Measurements from ENCODE around the gene SHC4. TPM values are rescaled to one million over a fixed set of nuclear protein-coding genes. Genes with fewer than 3 reads are reported as not detected.
A peak's percentile ranks its signal among the peaks of the same experiment; 100 is the strongest.

SHC4 gene
- total and polyA plus RNA-seq, 9 of the 15 experiments (the other 6 are each of a cell fraction or from before 2014, with no cell fraction given), result 0.43 to 1.2 (median 0.67) TPM

DNA sequence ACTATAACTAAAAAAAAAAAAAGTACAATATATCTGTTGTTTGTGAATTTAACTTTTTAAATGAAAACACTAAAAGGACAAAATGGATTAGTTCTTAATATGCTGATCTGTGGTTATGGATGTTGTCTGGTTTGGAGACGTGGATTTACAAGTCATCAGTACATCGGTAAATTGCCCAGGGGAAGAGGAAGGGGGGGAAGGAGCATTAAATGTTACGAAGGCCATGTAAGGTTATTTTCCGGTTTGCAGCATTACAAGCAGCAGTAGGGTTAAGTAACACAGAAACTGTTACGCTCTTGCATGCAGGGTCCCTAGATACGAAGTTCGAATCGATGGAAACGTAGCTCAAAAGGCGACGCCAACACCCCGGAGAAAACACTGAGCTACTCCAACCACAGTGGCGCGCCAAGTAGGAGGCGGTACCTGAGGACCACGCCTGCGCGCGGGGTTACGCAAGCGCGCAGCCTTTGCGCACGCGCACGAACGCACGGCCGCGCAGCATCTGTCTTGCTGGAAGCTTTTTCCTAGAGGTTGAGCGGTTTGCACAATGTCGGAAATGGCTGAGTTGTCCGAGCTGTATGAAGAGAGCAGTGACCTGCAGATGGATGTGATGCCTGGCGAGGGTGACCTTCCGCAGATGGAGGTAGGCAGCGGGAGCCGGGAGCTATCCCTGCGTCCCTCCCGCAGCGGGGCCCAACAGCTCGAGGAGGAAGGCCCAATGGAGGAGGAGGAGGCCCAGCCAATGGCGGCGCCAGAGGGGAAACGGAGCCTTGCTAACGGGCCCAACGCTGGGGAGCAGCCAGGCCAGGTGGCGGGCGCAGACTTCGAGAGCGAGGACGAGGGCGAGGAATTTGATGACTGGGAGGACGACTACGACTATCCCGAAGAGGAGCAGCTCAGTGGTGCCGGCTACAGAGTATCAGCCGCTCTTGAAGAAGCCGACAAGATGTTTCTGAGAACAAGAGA, 85.8 kb downstream of the SHC4 start, which contains the start of gene EID1 (continued):
- TF ChIP-seq, protein P1, sequence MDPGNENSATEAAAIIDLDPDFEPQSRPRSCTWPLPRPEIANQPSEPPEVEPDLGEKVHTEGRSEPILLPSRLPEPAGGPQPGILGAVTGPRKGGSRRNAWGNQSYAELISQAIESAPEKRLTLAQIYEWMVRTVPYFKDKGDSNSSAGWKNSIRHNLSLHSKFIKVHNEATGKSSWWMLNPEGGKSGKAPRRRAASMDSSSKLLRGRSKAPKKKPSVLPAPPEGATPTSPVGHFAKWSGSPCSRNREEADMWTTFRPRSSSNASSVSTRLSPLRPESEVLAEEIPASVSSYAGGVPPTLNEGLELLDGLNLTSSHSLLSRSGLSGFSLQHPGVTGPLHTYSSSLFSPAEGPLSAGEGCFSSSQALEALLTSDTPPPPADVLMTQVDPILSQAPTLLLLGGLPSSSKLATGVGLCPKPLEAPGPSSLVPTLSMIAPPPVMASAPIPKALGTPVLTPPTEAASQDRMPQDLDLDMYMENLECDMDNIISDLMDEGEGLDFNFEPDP (CRISPR knock-in tag; IDR thresholded peaks at IDR 0.05), result no peak
- TF ChIP-seq ZBED1 (IDR thresholded peaks at IDR 0.05) (peak; percentile 68; the same call in 1 of the 2 replicates), SMARCB1 (IDR thresholded peaks at IDR 0.05; ENCODE audit: insufficient read length, low read depth) (no peak), SIN3B (IDR thresholded peaks at IDR 0.05; ENCODE audit: low read depth) (no peak), PTBP1 (IDR thresholded peaks at IDR 0.05; ENCODE audit: low read depth, low read length) (no peak), BRD9 (IDR thresholded peaks at IDR 0.05; ENCODE audit: low read depth, partially characterized antibody) (peak; percentile 34), HNRNPH1 (optimal IDR thresholded peaks at IDR 0.05; ENCODE audit: low read depth, low read length) (no peak), FOXJ2 (tag; IDR thresholded peaks at IDR 0.05) (0 out of 2 replicates have a peak, but pooled peaks have one; percentile 32), ETV5 (CRISPR knock-in tag; IDR thresholded peaks at IDR 0.05; ENCODE audit: low read depth) (0 out of 2 replicates have a peak, but pooled peaks have one; percentile 39), GABPB1 (CRISPR knock-in tag; IDR thresholded peaks at IDR 0.05) (peak; percentile 68), HDAC2 (IDR thresholded peaks at IDR 0.05) (peak; percentile 67), ZNF232 (CRISPR knock-in tag; IDR thresholded peaks at IDR 0.05) (no peak), CHCHD3 (CRISPR knock-in tag; IDR thresholded peaks at IDR 0.05) (no peak), STAT5A (IDR thresholded peaks at IDR 0.05; ENCODE audit: borderline replicate concordance, low read length) (no peak)
- TF ChIP-seq, protein P2, sequence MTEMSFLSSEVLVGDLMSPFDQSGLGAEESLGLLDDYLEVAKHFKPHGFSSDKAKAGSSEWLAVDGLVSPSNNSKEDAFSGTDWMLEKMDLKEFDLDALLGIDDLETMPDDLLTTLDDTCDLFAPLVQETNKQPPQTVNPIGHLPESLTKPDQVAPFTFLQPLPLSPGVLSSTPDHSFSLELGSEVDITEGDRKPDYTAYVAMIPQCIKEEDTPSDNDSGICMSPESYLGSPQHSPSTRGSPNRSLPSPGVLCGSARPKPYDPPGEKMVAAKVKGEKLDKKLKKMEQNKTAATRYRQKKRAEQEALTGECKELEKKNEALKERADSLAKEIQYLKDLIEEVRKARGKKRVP (CRISPR knock-in tag; IDR thresholded peaks at IDR 0.05), result 0 out of 2 replicates have a peak, but pooled peaks have one; percentile 14
- TF ChIP-seq, protein P3, sequence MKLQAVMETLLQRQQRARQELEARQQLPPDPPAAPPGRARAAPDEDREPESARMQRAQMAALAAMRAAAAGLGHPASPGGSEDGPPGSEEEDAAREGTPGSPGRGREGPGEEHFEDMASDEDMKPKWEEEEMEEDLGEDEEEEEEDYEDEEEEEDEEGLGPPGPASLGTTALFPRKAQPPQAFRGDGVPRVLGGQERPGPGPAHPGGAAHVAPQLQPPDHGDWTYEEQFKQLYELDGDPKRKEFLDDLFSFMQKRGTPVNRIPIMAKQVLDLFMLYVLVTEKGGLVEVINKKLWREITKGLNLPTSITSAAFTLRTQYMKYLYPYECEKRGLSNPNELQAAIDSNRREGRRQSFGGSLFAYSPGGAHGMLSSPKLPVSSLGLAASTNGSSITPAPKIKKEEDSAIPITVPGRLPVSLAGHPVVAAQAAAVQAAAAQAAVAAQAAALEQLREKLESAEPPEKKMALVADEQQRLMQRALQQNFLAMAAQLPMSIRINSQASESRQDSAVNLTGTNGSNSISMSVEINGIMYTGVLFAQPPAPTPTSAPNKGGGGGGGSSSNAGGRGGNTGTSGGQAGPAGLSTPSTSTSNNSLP (IDR thresholded peaks at IDR 0.05; ENCODE audit: borderline replicate concordance, low read depth, low read length), result no peak
- TF ChIP-seq, protein P4, sequence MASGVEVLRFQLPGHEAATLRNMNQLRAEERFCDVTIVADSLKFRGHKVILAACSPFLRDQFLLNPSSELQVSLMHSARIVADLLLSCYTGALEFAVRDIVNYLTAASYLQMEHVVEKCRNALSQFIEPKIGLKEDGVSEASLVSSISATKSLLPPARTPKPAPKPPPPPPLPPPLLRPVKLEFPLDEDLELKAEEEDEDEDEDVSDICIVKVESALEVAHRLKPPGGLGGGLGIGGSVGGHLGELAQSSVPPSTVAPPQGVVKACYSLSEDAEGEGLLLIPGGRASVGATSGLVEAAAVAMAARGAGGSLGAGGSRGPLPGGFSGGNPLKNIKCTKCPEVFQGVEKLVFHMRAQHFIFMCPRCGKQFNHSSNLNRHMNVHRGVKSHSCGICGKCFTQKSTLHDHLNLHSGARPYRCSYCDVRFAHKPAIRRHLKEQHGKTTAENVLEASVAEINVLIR (CRISPR knock-in tag; IDR thresholded peaks at IDR 0.05), result 0 out of 2 replicates have a peak, but pooled peaks have one; percentile 34
- TF ChIP-seq, protein P5, sequence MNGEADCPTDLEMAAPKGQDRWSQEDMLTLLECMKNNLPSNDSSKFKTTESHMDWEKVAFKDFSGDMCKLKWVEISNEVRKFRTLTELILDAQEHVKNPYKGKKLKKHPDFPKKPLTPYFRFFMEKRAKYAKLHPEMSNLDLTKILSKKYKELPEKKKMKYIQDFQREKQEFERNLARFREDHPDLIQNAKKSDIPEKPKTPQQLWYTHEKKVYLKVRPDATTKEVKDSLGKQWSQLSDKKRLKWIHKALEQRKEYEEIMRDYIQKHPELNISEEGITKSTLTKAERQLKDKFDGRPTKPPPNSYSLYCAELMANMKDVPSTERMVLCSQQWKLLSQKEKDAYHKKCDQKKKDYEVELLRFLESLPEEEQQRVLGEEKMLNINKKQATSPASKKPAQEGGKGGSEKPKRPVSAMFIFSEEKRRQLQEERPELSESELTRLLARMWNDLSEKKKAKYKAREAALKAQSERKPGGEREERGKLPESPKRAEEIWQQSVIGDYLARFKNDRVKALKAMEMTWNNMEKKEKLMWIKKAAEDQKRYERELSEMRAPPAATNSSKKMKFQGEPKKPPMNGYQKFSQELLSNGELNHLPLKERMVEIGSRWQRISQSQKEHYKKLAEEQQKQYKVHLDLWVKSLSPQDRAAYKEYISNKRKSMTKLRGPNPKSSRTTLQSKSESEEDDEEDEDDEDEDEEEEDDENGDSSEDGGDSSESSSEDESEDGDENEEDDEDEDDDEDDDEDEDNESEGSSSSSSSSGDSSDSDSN (IDR thresholded peaks at IDR 0.05; ENCODE audit: borderline replicate concordance in 1 of 2, low read depth in 2 of 2, low read length in 2 of 2), result peak; percentile 7 to 94; a peak in 2 of 4 replicates

All from K562 (cell line).